HepG2 (cell line): ENCODE measurements around the gene GALNT17.

Experiments used
- RNF219 ChIP-seq: sonication (generic); formaldehyde crosslinking; IDR thresholded peaks from 2 replicates; pipeline ENCODE4 v1.5.0; 2020; ENCODE audit warnings: mild to moderate bottlenecking, missing genetic modification reagents
- SETDB1 ChIP-seq: sonication (generic); formaldehyde crosslinking; IDR thresholded peaks from 2 replicates; pipeline ENCODE4 v1.5.1; 2020; ENCODE audit warnings: missing genetic modification reagents, mild to moderate bottlenecking, borderline replicate concordance
- TF ChIP-seq, protein P1 (sequence below): sonication (generic); formaldehyde crosslinking; IDR thresholded peaks from 2 replicates; pipeline ENCODE4 v1.4.0; 2020; ENCODE audit warnings: low read depth, missing genetic modification reagents

DNA sequence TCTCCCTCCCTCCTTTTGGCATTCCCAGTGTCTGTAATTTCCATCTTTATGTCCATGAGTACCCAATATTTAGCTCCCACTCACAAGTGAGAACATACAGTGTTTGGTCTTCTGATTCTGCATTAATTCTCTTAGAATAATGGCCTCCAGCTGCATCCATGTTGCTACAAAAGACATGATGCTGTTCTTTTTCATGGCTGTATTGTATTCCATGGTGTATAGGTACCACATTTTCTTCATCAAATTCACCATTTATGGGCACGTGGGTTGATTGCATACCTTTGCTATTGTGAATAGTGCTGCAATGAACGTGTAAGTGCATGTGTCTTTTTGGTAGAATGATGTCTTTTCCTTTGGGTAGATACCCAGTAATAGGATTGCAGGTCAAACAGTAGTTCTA lies 576.8 kb downstream of the GALNT17 start:
- no peak for TF ChIP-seq SETDB1
- TF ChIP-seq, protein P1, sequence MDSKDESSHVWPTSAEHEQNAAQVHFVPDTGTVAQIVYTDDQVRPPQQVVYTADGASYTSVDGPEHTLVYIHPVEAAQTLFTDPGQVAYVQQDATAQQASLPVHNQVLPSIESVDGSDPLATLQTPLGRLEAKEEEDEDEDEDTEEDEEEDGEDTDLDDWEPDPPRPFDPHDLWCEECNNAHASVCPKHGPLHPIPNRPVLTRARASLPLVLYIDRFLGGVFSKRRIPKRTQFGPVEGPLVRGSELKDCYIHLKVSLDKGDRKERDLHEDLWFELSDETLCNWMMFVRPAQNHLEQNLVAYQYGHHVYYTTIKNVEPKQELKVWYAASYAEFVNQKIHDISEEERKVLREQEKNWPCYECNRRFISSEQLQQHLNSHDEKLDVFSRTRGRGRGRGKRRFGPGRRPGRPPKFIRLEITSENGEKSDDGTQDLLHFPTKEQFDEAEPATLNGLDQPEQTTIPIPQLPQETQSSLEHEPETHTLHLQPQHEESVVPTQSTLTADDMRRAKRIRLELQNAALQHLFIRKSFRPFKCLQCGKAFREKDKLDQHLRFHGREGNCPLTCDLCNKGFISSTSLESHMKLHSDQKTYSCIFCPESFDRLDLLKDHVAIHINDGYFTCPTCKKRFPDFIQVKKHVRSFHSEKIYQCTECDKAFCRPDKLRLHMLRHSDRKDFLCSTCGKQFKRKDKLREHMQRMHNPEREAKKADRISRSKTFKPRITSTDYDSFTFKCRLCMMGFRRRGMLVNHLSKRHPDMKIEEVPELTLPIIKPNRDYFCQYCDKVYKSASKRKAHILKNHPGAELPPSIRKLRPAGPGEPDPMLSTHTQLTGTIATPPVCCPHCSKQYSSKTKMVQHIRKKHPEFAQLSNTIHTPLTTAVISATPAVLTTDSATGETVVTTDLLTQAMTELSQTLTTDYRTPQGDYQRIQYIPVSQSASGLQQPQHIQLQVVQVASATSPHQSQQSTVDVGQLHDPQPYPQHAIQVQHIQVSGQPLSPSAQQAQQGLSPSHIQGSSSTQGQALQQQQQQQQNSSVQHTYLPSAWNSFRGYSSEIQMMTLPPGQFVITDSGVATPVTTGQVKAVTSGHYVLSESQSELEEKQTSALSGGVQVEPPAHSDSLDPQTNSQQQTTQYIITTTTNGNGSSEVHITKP (CRISPR knock-in tag) = no peak
- no peak for TF ChIP-seq RNF219 (CRISPR knock-in tag)
